ENCODE measurements around the gene MBD5.

The MBD5 gene

DNA sequence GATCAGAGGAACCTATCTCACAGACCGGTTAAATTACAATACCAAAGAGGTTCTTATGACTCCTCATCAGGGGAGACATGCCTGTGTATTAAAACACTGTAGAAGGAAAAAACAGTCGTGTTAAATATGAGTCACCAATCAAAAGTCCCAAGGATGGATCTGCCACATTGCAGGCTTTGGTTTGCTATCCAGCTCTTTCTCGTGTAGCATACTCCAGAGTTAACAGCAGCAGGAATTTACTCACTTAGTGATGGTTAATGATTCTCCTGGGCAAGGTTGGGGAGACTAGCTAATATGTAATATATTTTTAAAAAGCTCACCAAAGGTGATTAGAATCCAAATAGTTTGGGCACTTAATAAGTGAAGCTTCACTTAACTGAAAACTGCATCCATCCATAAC lies 109.7 kb downstream of the MBD5 start:
- no peak for DNase-seq

DNA sequence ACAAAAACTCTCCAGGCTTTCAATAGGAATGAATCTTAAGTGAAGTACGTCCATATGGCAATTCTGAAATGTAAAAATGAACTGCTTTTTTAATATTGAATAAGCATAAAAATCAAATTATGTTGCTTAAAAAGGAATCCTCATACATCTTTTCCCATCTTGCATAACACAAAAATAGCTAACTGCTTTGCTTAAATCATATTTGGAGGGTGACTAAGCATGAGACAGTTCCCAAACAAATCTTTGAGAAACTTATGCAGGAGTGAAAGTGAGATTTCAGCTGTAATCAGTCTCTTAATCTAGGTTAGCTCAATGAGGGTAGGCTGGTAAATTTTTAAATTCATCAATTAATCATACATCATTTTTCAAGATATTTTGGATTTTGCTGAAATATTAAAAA lies 111.5 kb downstream of the MBD5 start:
- no peak for DNase-seq

DNA sequence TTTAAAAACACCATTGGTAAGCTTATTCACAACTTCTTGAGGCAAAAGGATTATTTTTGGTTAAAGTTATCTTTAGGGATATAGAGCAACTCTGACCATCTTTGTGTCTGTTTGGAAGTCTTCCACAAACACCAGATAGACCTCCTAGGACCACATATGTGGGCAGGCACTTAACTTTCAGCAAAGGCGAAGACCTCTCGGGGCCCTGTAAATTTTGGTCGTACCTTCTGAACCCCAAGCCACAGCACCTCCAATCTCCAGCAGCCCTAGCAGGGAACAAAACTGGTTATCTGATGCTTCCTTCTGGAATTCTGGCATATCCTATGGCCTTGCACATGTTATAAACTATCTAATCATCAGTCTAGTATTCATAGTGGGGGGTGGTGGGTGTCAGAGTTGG lies 114.8 kb downstream of the MBD5 start:
- no peak for DNase-seq

DNA sequence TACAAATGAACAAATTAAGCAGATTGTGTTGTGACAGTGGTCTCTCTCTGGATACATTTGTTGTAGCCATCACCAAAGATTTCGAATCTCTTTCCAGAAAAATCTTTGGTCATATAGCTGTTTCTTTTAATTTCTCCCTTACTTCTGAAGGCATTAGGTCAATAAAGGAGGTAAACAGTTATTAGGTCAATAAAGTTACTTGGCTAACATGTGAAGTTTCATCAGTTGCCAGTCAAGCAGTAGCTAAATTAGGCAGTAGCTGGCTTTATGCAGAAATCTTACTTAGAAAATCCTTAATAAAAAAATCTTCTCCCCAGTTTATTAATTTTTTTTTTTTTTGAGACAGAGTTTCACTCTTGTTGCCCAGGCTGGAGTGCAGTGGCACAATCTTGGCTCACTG lies 115.5 kb downstream of the MBD5 start:
- DNase-seq = no peak

DNA sequence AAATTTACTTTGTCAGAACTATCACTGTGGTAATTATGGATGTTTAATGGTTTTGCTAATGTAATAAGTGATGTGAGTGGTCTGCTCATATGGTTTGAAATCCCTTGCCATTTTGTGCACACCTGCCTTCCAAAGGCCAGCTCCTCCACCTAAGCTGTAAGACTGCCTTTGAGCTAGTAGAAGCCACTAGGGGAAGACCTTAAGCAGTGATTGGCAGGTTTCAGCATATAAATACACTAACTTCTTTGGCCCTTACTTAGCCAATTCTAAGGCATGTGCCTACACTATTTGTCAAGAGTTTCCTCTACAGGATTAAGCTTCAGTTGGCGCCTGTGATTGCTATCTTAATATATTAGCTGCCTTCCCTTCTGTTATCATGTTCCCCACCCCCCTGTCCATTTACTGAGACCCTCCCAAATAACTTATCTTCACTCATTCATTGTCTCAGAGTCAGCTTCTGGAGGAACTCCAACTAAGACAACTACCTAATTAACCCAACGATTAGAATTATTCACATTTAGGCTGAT lies 141.1 kb downstream of the MBD5 start:
- no peak for DNase-seq

DNA sequence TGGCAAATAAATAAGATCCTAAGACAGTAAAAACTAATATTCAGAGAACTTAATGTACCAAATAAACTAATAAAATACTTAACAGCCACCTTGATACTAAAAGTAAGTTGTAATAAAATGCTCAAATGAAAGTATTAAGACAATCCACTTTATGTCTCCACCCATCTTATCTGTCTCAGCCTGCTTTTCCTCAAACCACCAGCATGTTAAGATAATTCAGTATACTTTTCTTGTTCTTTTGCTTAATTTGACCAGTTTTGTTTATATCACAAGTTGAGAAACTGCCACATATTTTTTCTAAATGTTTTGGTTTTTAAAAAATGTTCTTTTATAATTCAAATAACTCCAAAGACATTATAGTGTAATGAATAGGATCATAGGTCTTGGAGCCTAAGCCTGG lies 142.0 kb downstream of the MBD5 start:
- no peak for DNase-seq

DNA sequence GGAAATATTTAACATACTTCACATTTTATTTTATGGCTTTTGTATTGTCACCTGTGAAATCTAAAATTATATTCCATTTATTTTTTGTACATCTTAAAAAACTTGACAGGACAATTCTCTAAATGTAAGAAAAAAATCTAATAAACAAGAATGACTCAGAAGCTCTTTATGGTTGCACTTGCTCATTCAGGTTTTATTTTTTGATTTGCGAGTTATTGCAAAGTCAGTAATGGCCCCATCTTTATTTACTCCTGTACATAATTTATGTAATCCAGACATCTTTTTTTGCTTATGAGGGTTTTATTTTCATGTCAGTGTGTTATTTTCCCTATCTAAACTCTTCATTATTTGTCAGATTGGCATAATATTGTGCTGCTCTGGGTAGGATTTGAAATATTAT lies 145.1 kb downstream of the MBD5 start:
- DNase-seq = no peak

DNA sequence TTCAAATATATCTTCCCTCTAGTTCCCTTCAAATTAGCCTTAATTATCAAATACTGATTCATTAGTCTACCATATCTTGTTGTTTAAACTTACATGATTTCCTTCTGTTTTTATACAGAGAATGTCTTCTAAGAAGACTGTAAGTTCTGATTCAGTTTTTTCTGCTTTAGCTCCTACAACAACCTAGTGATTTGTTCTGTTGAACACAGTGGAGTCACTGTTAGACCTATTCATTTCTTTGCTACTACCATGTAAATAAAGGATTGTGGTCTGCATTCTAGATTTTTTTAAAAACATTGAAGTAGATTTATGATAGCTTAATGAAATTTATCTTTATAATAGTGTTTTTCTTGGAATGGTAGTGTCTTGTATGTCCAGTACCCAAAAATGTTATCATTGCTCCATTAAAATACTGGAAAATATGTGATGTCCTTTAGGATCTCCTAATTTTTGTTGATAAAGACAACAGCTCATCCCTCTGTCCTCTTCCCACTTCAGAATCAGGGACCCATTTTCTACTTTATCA lies 146.4 kb downstream of the MBD5 start:
- DNase-seq = no peak

DNA sequence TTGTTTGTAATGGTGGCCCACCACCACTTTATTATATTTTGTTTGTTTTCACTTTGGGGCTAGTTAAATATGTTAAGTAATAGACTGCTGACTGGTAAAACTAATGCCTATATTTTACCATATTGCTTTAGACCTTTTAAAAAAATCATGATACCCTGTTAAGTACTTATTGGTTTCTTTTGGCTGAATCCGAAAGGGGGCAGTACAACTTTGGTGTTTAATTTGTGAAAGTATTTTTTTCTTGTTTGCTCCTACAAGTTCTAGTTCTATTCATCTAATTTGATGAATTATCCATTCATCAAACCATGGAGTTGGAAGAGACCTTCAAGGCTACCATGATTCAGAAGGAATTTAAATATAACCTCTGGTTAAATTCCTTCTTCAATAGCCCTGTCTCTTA lies 147.0 kb downstream of the MBD5 start:
- DNase-seq = no peak

DNA sequence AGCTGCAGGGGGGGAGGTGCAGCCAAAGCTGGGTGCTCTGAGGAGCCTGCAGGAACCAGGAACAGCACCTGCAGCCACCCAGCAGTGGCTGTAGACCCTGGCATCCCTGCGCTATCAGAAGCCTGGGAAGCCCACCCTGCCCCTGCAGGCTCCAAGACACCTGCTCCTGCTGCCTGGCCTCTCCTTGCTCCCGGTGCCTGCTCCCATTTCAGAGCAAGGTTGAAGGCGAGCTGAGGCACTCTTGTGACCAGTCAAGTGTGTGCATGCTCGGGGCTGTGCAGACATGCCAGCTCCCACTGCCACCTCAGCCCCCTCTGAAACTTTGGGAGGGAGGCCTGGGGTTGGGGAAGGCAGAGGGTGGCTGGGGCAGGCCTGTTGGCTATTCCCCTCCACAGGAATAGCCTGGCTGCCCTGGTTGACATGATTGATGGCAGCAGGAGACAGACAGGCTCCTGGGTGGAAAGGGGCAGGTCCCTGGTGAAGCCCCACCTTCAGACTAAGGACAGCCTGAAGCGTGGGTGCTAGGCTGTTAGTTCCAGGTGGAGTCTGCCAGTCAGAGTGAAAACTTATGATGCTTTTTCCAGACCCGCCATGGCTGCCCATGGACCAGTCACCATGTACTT lies 151.4 kb downstream of the MBD5 start:
- DNase-seq = no peak

DNA sequence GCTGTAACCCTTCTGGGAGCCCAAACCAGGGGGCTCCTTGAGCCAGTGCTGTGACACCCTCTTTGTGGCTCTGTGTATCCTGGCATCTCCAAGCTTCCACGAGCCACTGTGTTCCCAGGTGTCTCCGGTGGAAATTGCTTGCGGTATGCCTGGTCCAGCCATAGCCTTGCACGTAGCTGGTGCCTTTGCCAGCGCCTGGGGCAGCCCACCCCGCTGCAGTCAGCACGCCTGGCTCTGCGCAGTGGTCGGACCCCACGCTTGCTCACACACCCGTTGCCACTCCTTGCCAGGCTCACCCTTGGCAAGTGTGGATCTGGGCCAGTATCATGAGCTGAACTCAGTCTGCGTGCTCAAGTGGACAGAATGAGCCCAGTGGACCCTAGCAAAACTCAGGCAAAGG lies 152.3 kb downstream of the MBD5 start:
- no peak for DNase-seq

DNA sequence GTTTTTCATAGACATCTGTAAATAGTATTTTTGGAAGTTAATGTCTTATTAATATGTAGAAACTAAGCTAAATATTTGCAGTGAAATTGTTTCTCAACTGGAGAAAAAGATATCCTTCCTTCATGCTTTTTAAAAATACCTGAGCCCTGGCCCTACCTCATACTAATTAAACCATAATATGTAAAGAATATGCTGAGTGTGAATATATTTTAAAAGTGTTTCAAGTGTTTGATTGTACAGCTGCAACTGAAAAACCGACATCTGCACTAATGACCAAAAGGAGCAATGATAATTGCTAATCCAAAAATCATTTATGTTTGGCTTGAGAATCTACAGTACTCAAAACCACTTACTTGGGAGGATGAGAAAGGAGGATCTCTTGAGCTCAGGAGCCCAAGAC lies 156.7 kb downstream of the MBD5 start:
- DNase-seq = no peak

DNA sequence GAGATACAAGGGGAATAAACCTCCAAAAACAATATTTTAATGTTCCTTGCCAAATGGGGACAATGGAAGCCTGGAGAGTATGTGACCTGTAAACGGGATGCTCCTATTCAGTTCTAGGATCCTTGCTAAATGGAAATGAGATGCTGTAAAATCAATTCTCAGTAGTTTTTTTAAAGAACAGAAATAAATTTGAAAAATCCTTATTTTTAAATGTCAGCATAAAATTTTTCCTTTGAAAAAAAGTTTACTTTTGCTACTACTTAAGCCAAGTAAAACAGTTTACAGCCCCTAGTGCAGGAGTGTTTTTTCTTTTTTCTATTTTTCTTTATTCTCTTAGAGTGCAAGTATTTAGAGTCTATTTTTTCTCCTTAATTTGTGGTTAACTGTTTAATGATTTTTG lies 158.8 kb downstream of the MBD5 start:
- DNase-seq = no peak

DNA sequence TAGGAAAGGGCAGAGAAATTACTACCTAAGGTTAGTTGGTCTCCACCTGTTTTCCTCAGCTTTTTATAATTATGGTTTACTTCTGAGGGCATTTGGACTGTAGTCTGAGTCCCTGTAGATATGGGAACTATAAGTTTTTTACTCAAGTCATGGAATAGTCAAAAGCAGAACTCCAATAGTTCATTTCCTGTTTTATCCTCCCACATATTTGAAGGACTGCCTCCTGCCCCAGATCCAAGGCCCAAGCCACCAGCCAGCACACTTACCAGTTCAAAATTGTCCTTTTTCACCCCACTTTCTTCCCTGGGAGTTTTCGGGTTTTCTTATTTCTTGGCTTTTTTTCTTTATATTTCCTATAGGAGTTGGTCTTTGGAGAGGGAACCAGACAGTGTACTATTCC lies 164.1 kb downstream of the MBD5 start:
- DNase-seq = no peak

DNA sequence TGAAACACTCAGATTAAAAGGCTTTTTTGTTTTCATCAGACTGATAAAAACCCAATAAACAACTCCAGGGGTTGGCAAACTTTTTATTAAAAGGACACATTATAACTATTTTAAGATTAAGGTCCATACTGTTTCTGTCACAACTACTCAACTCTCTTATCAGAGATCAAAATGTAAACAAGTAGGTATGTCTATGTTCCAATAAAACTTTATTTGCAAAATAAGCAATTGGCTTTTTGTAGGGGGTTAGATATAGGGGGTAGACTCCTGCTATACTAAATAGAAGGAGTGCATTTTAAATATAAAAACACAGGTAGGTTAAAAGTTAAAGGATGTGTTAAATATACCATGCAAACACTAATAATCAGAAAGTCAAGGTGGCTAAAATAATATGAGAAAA lies 174.0 kb downstream of the MBD5 start:
- DNase-seq = no peak

DNA sequence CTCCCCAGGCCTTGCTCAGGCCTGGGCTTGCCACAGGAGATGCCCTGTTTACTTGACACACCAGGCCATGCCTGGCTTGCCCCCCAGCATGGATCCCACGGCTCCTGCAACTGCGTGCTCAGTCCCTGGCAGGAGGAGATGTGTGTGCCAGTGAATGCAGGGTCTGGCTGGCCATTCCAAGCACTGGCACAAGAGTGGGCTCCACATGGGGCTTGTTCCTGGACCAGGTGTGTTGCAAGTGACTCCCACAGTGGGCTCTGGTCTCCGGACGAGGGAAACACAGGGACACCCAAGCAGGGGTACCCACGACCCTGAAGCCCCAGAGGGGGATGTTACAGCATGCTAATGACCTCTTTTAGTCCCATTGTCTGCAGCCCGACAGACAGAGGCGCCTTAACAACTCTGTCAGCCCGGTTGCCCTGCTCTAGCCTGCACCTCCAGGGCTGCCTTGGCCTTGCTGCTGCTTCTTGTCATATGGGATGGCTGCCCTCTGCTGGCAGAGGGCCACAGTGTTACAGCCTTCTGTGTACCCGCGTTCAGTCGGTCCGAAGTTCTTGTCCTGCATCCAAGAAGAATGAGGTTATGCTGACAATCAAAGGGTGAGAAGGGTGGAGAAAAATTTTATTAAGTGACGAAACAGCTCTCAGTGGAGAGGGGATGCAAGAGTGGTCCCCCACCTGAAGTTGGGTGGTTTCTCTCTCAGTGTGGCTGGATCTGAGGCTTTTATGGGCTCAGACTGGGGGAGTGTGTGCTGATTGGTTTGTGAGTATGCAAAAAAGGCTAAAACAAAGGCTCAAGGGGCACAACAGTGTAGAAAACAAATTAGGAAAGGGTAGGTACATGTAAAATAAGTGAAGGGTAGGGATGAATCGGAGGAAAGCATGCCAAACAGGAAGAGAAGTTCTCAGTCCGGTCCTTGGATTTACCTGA lies 180.4 kb downstream of the MBD5 start:
- DNase-seq = no peak

DNA sequence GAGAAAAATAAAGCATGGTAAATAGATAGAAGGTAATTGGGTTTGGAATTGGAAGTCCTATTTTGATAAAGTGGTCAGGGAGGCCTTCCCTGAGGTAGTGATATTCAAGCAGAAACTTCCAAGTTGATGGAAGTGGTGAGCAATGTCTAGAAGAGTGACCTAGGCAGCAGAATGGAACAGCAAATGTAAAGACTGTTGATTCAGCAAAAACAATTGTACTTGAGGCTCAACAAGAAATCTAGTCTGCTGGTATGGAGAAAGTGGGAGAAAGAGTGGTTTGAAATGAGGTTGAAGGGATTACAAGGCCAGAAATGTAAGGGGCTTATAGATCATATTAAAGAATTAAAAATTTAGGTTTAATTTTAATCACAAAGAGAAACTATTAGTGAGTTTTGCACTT lies 181.3 kb downstream of the MBD5 start:
- no peak for DNase-seq

DNA sequence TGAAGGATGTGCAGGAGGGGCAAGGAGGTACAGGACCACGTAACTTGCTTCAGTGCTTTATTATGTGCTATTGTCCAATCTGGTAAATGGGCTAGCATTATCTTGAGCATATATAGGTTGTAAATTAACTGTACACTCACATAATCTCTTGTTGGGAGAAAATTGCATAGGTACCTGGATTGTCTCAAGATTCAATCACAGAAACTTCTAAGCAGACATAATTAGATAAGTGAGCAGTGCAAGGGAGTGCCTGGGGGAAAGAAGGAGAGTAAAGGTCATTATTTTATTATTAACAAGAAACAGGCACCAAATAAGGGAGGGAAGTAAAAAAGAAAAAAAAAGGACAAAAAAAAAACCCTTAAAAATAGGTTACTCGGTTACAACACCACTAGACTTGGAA lies 186.2 kb downstream of the MBD5 start:
- no peak for DNase-seq

DNA sequence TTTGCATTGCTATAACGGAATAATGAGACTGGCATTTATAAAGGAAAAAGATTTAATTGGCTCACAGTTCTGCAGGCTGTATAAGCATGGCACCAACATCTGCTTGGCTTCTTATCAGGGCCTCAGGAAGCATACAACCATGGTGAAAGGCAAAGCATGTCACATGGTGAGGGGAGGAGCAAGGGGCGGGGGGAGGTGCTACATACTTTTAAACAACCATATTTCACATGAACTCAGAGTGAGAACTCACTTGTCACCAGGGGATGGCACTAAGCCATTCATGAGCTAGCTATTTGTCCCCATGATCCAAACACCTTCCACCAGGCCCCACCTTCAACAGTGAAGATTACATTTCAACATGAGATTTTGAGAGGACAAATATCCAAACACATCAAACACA lies 188.7 kb downstream of the MBD5 start:
- DNase-seq = no peak

DNA sequence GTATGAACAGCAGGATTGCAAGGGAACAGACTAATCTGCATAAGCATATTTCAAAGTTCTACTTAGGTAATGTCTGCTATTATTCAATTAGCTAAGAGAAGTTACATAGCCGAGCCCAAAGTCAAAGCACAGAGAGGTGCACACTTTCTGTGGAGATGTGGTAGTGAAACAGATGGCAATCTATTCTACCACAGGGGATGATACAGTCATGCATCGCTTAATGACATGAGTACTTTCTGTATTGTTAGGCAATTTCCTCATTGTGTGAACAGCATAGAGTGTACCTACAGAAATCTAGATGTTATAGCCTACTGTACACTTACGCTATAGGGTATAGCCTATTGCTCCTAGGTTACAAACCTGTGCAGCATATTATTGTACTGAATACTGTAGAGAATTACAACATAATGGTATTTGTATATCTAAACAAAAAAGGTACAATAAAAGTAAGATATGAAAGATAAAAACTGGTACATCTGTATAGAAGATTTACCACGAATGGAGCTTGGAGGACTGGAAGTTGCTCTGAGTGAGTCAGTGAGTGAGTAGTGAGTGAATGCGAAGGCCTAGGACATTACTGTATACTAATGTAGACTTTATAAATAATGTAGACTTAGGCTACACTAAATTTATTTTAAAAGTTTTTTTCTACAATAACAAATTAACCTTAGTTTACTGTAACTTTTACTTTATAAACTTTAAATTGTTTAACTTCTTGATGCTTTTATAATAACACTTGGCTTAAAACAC lies 197.6 kb downstream of the MBD5 start:
- DNase-seq = no peak

DNA sequence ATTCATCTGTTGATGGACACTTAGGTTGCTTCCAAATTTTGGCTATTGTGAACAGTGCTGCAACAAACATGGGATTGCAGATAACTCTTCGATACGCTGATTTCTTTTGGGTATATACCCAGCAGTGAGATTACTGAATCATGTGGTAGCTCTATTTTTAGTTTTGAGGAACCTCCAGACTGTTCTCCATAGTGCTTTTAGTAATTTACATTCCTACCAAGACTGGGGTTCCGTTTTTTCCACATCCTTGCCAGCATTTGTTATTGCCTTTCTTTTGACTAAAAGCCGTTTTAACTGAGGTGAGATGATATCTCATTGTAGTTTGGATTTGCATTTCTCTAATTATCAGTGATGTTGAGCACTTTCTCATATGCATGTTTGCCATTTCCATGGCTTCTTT lies 200.3 kb downstream of the MBD5 start:
- no peak for DNase-seq

DNA sequence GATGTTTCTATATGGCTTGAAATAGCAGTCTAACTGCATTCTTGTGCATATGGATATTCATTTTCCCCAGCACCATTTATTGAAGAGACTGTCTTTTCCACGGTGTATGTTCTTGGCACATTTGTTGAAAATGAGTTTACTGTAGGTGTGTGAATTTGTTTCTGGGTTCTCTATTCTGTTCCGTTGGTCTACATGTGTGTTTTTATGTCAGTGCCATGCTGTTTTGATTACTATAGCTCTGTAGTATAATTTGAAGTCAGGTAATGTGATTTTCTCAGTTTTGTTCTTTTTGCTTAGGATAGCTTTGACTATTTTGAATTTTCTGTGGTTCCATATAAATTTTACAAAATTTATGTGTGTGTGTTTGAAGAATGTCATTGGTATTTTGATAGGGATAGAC lies 201.0 kb downstream of the MBD5 start:
- no peak for DNase-seq

DNA sequence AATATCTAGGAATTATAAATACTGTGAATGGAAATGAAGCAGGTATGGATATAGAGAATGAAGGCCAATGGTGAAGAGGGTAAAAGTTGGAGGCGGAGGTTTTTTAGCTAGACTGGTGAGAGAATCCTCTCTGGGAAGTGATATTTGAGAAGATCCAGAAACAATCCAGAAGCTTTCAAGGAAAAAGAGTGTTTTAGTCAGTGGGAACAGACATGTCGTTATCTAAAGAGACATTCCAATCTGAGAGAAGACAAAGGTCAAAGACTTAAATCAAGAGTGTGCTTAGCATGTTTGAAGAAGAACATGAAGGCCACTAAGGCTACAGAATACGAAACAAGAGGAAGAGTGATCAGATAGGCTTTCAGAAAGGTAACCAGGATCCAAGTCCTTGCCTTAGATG lies 211.0 kb downstream of the MBD5 start:
- no peak for DNase-seq
